GM21529 (cell line): Measurements from ENCODE around the gene KCNJ4.

Experiments
- ATAC-seq: cut with Tn5 transposase; IDR thresholded peaks from one replicate; pipeline ENCODE4 v1.9.1; 2021; ENCODE audit not compliant: unreplicated experiment

KCNJ4 gene

GRCh38 chr22:38453066-38453672 is 1.8 kb downstream of the KCNJ4 start:
- no peak for ATAC-seq

GRCh38 chr22:38452373-38453065 is 2.5 kb downstream of the KCNJ4 start:
- ATAC-seq, result no peak

- no peak for ATAC-seq
Observed at GRCh38 chr22:38451864-38452263, 3.1 kb downstream of the KCNJ4 start.

- ATAC-seq, result no peak
Observed at GRCh38 chr22:38451404-38451803, 3.6 kb downstream of the KCNJ4 start.

GRCh38 chr22:38450234-38450797 is 4.7 kb downstream of the KCNJ4 start:
- ATAC-seq, result no peak

- no peak for ATAC-seq
Observed at GRCh38 chr22:38449776-38450175, 5.2 kb downstream of the KCNJ4 start.

- no peak for ATAC-seq
Observed at GRCh38 chr22:38448945-38449745, 5.9 kb downstream of the KCNJ4 start.

- ATAC-seq, result no peak
Observed at GRCh38 chr22:38446018-38446601, 8.9 kb downstream of the KCNJ4 start.

- no peak for ATAC-seq
Observed at GRCh38 chr22:38444783-38445182, 10.2 kb downstream of the KCNJ4 start.

GRCh38 chr22:38443628-38444521 is 11.1 kb downstream of the KCNJ4 start:
- ATAC-seq, result no peak

- no peak for ATAC-seq
Observed at GRCh38 chr22:38442967-38443627, 11.9 kb downstream of the KCNJ4 start.

- ATAC-seq, result no peak
Observed at GRCh38 chr22:38441620-38442287, 13.2 kb downstream of the KCNJ4 start.

- no peak for ATAC-seq
Observed at GRCh38 chr22:38440747-38441350, 14.2 kb downstream of the KCNJ4 start.

GRCh38 chr22:38437416-38437815 is 17.6 kb downstream of the KCNJ4 start:
- no peak for ATAC-seq

- no peak for ATAC-seq
Observed at GRCh38 chr22:38436629-38437395, 18.2 kb downstream of the KCNJ4 start.

GRCh38 chr22:38435965-38436364 is 19.0 kb downstream of the KCNJ4 start:
- ATAC-seq, result no peak

- ATAC-seq, result no peak
Observed at GRCh38 chr22:38435010-38435409, 20.0 kb downstream of the KCNJ4 start.

GRCh38 chr22:38433871-38434270 is 21.1 kb downstream of the KCNJ4 start:
- ATAC-seq, result no peak
